Measurements from ENCODE around the gene CD226.
"Not testable (repeated sequence)": the region's sequence is repeated elsewhere in the genome, so short reads cannot be mapped to it uniquely, and the experiment has no call there.

The CD226 gene

GRCh38 chr18:69878213-69878933 lies 69.3 kb downstream of the CD226 start:
- no peak for TF ChIP-seq ZFX (IDR thresholded peaks at IDR 0.05; ENCODE audit: borderline replicate concordance)
- no peak for TF ChIP-seq CTCF (IDR thresholded peaks at IDR 0.05)
- no peak overlapping the region for H3K27ac ChIP-seq

- H3K27ac ChIP-seq, result no peak overlapping the region
- TF ChIP-seq CTCF (IDR thresholded peaks at IDR 0.05) (no peak), ZFX (IDR thresholded peaks at IDR 0.05; ENCODE audit: borderline replicate concordance) (no peak)
Observed at GRCh38 chr18:69876490-69876889, 71.2 kb downstream of the CD226 start.

- no peak overlapping the region for H3K27ac ChIP-seq
- TF ChIP-seq CTCF (IDR thresholded peaks at IDR 0.05) (no peak), ZFX (IDR thresholded peaks at IDR 0.05; ENCODE audit: borderline replicate concordance) (no peak)
Observed at GRCh38 chr18:69874058-69874457, 73.6 kb downstream of the CD226 start.

- no peak overlapping the region for H3K27ac ChIP-seq
- TF ChIP-seq CTCF (IDR thresholded peaks at IDR 0.05) (no peak), ZFX (IDR thresholded peaks at IDR 0.05; ENCODE audit: borderline replicate concordance) (no peak)
Observed at GRCh38 chr18:69872661-69873060, 75.0 kb downstream of the CD226 start.

- TF ChIP-seq CTCF (IDR thresholded peaks at IDR 0.05) (no peak), ZFX (IDR thresholded peaks at IDR 0.05; ENCODE audit: borderline replicate concordance) (no peak)
- no peak overlapping the region for H3K27ac ChIP-seq
Observed at GRCh38 chr18:69871363-69871762, 76.3 kb downstream of the CD226 start.

GRCh38 chr18:69870736-69871135 lies 76.9 kb downstream of the CD226 start:
- H3K27ac ChIP-seq, result no peak overlapping the region
- TF ChIP-seq CTCF (IDR thresholded peaks at IDR 0.05) (no peak), ZFX (IDR thresholded peaks at IDR 0.05; ENCODE audit: borderline replicate concordance) (no peak)

GRCh38 chr18:69866212-69866611 lies 81.5 kb downstream of the CD226 start:
- no peak overlapping the region for H3K27ac ChIP-seq
- no peak for TF ChIP-seq ZFX (IDR thresholded peaks at IDR 0.05; ENCODE audit: borderline replicate concordance)

GRCh38 chr18:69865776-69866175 lies 81.9 kb downstream of the CD226 start:
- TF ChIP-seq ZFX (IDR thresholded peaks at IDR 0.05; ENCODE audit: borderline replicate concordance), result no peak
- no peak for TF ChIP-seq CTCF (IDR thresholded peaks at IDR 0.05)
- no peak overlapping the region for H3K27ac ChIP-seq

GRCh38 chr18:69864802-69865201 lies 82.9 kb downstream of the CD226 start:
- H3K27ac ChIP-seq, result not testable (repeated sequence)

All from 22Rv1 (cell line).